Right lobe of liver (tissue), 6 donors: ENCODE measurements around the gene CTIF. TPM values are rescaled to one million over a fixed set of nuclear protein-coding genes. Genes with fewer than 3 reads are reported as not detected.

ENCODE experiments used
- ATAC-seq, 4 donors: fragments of 200-7000 bp; cut with Tn5 transposase; one replicate each; pipeline ENCODE4 v1.9.1; 2020; ENCODE audit warnings: mild to moderate bottlenecking in 4 of 4, moderate library complexity in 4 of 4
- DNase-seq, 3 donors: peaks; one replicate each; pipeline ENCODE4 v3.0.0-alpha.2; 2020
- H3K27ac ChIP-seq, 3 donors: fragments of 200-600 bp; one replicate each; pipeline ENCODE4 v1.8.0; 2022
- H3K27me3 ChIP-seq, 2 donors: fragments of 200-600 bp; one replicate each; pipeline ENCODE4 v1.8.0; 2022
- H3K36me3 ChIP-seq, 4 donors: fragments of 200-600 bp; sonication (generic) in 1 of 4; one replicate each; pipeline versions ENCODE4 v1.5.1 to v1.8.0; 2017 to 2022; ENCODE audit warnings: control low read depth in 1 of 4
- H3K4me1 ChIP-seq, 4 donors: fragments of 200-600 bp; sonication (generic) in 1 of 4; one replicate each; pipeline versions ENCODE4 v1.5.1 to v1.8.0; 2017 to 2022; ENCODE audit warnings: control low read depth in 1 of 4
- H3K4me3 ChIP-seq, 3 donors: fragments of 200-600 bp; one replicate each; pipeline ENCODE4 v1.8.0; 2022
- H3K9me3 ChIP-seq, 4 donors: fragments of 200-600 bp; sonication (generic) in 1 of 4; one replicate each; pipeline versions ENCODE4 v1.5.1 to v1.8.0; 2017 to 2022; ENCODE audit warnings: control low read depth in 1 of 4
- POLR2A ChIP-seq: fragments of 450-650 bp; IDR thresholded peaks from one replicate; pipeline ENCODE4 v1.6.1; 2017; ENCODE audit warnings: antibody characterized with exemption, mild to moderate bottlenecking
- WGBS: methylation state at CpG from one replicate; pipeline ENCODE4 v1.1.6; 2018; ENCODE audit warnings: low coverage, low lambda C conversion rate; ENCODE audit not compliant: insufficient coverage; ENCODE audit errors: missing lambda C conversion rate; 5-methylcytosine and 5-hydroxymethylcytosine counted together
- intact Hi-C, 2 donors: fragments of 100-400 bp; cut with DNase I; formaldehyde crosslinking; loops; one replicate each; pipeline versions ENCODE4 v1.11.2 to v1.14.1; 2022
- total RNA-seq, 6 experiments: library from RNA; depleted of rRNA in 2 of 6; stranded (reverse); fragments of >200 nt in 2 of 6; fragmentation: NEBNext Ultra II Directional in 3 of 6; extraction: Animal tissue kit (Norgen Biotek cat#: 25700) in 3 of 6; gene quantifications; one replicate each; pipeline versions ENCODE4 v1.1.0 to v1.2.4, GENCODE V29; 2016 to 2023
- TF ChIP-seq, protein P1 (sequence below), 4 donors: fragments of 200-600 bp in 3 of 4; fragments of 450-650 bp in 1 of 4; IDR thresholded peaks; one replicate each; pipeline versions ENCODE4 v1.5.1 to v1.8.0; 2016 to 2022; ENCODE audit warnings: antibody characterized with exemption in 4 of 4, mild to moderate bottlenecking in 2 of 4
- donor health status: DM: no; HTN: yes; CAD: no.
- donor health status: DM: no; HTN: no; CAD: no.
- donor health status: DM: no; HTN: no; CAD: no.
- donor health status: DM: no; HTN: yes; CAD: no.
- donor health status: DM: no; HTN: yes; CAD: no.

Gene CTIF
- total RNA-seq, 6 experiments from 2014 or later, result 29.0 to 60.6 (median 43.1) TPM

DNA sequence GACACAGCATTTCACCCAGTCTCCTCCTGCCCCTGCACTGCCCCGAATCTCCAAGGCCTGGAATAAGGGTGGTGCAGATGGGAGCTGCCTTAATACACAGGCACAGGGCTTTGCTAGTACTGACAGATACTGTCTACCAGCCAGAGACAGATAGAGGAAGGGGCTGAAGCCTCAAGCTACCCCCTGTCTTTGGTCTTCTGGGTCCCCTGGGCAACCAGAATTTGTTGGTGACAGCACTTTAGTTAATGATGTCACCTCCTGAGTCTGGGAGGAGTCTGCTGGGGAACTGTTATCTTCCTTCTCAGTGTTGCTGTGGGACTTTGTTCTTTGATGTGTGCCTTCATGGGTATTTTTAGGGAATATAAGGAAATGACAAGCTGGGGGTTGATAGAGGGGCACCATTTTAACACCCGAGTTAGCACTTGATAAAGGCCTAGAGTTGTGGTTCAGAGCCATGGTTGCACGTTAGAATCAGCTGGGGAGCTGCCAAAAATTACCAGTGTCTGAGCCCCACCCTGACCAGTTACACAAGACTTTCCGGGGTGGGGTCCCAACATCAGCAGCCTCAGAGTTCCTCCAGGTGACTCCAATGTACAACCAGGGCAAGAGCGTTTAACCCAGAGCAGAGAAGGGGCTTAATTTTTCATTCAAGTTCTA lies 275.1 kb downstream of the CTIF start:
- peak in 2 of 3 donors; percentile 18 to 44 for DNase-seq
- Histone ChIP-seq H3K9me3 (no peaks in the 10 kb centered on the region), H3K4me1 (no peaks in the 10 kb centered on the region), H3K27me3 (no peaks in the 10 kb centered on the region), H3K4me3 (no peak overlapping the region), H3K27ac (no peak overlapping the region), H3K36me3 (peaks cover 0 to 15% (median 2%) of the 10 kb centered on the region in 4 donors)
- TF ChIP-seq, protein P1, sequence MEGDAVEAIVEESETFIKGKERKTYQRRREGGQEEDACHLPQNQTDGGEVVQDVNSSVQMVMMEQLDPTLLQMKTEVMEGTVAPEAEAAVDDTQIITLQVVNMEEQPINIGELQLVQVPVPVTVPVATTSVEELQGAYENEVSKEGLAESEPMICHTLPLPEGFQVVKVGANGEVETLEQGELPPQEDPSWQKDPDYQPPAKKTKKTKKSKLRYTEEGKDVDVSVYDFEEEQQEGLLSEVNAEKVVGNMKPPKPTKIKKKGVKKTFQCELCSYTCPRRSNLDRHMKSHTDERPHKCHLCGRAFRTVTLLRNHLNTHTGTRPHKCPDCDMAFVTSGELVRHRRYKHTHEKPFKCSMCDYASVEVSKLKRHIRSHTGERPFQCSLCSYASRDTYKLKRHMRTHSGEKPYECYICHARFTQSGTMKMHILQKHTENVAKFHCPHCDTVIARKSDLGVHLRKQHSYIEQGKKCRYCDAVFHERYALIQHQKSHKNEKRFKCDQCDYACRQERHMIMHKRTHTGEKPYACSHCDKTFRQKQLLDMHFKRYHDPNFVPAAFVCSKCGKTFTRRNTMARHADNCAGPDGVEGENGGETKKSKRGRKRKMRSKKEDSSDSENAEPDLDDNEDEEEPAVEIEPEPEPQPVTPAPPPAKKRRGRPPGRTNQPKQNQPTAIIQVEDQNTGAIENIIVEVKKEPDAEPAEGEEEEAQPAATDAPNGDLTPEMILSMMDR (IDR thresholded peaks at IDR 0.05), result no peak
- no peak for TF ChIP-seq POLR2A
- intact Hi-C loops, result no loop called here
- peak; percentile 26 to 55 (median 40) for ATAC-seq
- WGBS, result 59% methylated on average over 5 of the region's 5 CpGs

- TF ChIP-seq, protein P1 (IDR thresholded peaks at IDR 0.05), result no peak
- no peak for TF ChIP-seq POLR2A
- Histone ChIP-seq H3K4me1 (peaks cover 0 to 3% (median 0%) of the 10 kb centered on the region in 4 donors), H3K36me3 (peaks cover 0 to 15% (median 2%) of the 10 kb centered on the region in 4 donors), H3K27me3 (no peaks in the 10 kb centered on the region), H3K27ac (no peak overlapping the region), H3K4me3 (no peak overlapping the region), H3K9me3 (no peaks in the 10 kb centered on the region)
- 94% methylated on average over 3 of the region's 5 CpGs for WGBS
- ATAC-seq, result no peak
- peak in 2 of 3 donors; percentile 10 to 28 for DNase-seq
- intact Hi-C loops, result no loop called here
Measured at GRCh38 chr18:48814490-48815178, 275.8 kb downstream of the CTIF start.

- H3K4me3 ChIP-seq, result no peak overlapping the region
- H3K4me1 ChIP-seq, result peaks cover 0 to 4% (median 0%) of the 10 kb centered on the region in 4 donors
- H3K9me3 ChIP-seq, result no peaks in the 10 kb centered on the region
- no peaks in the 10 kb centered on the region for H3K27me3 ChIP-seq
- 90% methylated on average over 1 of the region's 1 CpG for WGBS
- intact Hi-C loops, result no loop called here
- no peak for ATAC-seq
- DNase-seq, result no peak
- peaks cover 0 to 15% (median 2%) of the 10 kb centered on the region in 4 donors for H3K36me3 ChIP-seq
- no peak overlapping the region for H3K27ac ChIP-seq
- TF ChIP-seq, protein P1 (IDR thresholded peaks at IDR 0.05), result no peak
- TF ChIP-seq POLR2A, result no peak
Measured at GRCh38 chr18:48815179-48815515, 276.3 kb downstream of the CTIF start.

DNA sequence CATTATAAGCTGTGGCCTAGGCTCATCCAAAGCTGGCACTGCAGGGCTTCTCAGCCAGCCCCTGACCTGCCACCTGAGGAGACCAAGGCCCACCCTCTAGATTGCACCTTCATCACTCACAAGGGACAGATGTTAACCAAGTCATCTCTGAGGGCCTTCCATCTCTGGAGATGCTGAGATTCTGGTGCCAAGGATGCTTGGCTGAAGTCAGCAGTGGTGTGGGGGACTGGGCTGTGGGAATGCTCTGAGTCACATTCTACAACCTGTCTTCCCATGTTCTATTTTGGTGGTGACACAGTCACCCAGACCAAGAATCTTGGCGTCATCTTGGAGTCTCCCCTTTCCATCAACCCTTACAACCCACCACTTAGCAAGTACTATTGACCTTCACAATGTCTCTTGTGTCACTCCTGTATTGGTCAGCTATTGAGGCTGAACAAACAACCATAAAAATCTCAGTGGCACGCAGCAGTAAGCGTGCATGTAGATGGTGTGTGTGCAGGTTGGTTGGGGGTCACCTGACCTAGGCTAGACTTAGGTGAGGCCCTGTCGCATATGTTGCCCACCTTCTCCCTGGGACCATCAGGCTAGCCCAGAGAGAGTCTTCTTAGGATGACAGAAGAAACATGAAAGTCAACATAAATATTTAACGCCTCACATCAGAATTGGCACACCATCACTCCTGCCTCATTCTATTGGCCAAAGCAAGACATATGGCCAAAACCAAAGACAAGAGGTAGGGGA lies 276.9 kb downstream of the CTIF start:
- H3K36me3 ChIP-seq, result peaks cover 0 to 15% (median 2%) of the 10 kb centered on the region in 4 donors
- peaks cover 0 to 4% (median 0%) of the 10 kb centered on the region in 4 donors for H3K4me1 ChIP-seq
- no peak overlapping the region for H3K4me3 ChIP-seq
- intact Hi-C loops, result no loop called here
- 80% methylated on average over 2 of the region's 5 CpGs for WGBS
- no peaks in the 10 kb centered on the region for H3K9me3 ChIP-seq
- H3K27me3 ChIP-seq, result no peaks in the 10 kb centered on the region
- ATAC-seq, result no peak
- TF ChIP-seq, protein P1 (IDR thresholded peaks at IDR 0.05), result no peak
- no peak for TF ChIP-seq POLR2A
- H3K27ac ChIP-seq, result no peak overlapping the region
- DNase-seq, result peak in 2 of 3 donors; percentile 9 to 33
